ENCODE measurements around the gene IDE.
"Not testable (repeated sequence)": the region's sequence is repeated elsewhere in the genome, so short reads cannot be mapped to it uniquely, and the experiment has no call there.

IDE gene

DNA sequence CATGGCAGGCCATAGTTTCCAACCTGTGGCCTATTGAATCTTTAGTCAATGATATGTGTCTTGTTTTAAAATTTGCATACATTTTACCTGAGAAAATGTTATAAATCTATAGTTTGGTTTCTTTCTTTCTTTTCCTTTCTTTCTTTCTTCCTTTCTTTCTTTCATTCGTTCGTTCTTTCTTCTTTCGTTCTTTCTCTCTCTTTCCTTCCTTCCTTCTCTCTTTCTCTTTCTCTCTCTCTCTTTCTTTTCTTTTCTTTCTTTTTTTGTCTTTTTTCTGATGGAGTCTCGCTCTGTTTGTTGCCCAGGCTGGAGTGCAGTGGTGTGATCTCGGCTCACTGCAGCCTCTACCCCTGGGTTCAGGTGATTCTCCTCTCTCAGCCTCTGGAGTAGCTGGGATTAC lies 133.3 kb downstream of the IDE start:
- TF ChIP-seq, protein P1, sequence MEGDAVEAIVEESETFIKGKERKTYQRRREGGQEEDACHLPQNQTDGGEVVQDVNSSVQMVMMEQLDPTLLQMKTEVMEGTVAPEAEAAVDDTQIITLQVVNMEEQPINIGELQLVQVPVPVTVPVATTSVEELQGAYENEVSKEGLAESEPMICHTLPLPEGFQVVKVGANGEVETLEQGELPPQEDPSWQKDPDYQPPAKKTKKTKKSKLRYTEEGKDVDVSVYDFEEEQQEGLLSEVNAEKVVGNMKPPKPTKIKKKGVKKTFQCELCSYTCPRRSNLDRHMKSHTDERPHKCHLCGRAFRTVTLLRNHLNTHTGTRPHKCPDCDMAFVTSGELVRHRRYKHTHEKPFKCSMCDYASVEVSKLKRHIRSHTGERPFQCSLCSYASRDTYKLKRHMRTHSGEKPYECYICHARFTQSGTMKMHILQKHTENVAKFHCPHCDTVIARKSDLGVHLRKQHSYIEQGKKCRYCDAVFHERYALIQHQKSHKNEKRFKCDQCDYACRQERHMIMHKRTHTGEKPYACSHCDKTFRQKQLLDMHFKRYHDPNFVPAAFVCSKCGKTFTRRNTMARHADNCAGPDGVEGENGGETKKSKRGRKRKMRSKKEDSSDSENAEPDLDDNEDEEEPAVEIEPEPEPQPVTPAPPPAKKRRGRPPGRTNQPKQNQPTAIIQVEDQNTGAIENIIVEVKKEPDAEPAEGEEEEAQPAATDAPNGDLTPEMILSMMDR (IDR thresholded peaks at IDR 0.05; ENCODE audit: low read depth, low read length) = no peak
- no peak overlapping the region for H3K4me3 ChIP-seq (ENCODE audit: low read depth, low read length)

DNA sequence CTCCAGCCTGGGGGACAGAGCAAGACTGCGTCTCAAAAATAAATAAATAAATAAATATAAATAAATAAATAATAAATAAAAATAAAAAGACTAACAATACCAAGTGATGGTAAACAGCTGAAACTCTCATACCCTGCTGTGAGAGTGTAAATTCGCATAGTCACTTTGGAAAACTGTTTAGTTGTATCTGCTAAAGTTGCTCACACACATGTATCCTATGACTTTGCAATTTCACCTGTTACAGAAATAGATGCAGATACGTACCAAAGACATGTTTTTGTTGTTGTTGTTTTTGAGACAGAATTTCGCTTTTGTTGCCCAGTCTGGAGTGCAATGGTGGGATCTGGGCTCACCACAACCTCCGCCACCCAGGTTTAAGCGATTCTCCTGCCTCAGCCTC lies 135.7 kb downstream of the IDE start:
- TF ChIP-seq, protein P1 (IDR thresholded peaks at IDR 0.05; ENCODE audit: low read depth, low read length) = no peak
- no peak overlapping the region for H3K4me3 ChIP-seq (ENCODE audit: low read depth, low read length)

DNA sequence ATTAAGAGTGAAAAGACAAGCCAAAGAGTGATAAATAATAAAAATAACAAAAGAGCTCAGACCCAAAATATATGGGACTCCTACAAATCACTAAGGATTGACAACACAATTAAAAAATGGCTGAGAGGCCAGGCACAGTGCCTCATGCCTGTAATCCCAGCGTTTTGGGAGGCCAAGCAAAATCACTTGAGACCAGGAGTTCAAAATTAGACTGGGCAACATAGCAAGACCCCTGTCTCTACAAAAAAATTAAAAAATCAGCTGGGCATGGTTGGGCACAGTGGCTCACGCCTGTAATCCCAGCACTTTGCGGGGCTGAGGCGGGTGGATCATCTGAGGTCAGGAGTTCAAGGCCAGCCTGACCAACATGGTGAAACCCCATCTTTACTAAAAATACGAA lies 137.3 kb downstream of the IDE start:
- no peak overlapping the region for H3K4me3 ChIP-seq (ENCODE audit: low read depth, low read length)

DNA sequence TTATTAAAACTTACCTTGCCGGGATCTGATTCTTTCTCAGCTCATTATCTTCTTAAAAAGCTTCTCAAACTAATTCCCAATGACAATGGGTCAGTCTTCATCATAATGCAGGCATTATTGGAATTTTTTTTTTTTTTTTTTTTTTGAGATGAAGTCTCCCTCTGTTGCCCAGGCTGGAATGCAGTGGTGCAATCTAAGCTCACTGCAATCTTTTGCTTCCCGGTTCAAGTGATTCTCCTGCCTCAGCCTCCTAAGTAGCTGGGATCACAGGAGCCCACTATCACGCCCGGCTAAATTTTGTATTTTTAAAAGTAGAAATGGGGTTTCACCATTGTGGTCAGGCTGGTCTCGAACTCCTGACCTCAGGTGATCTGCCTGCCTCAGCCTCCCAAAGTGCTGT lies 137.8 kb downstream of the IDE start:
- not testable (repeated sequence) for H3K4me3 ChIP-seq (ENCODE audit: low read depth, low read length)

More for the DNA sequence above, 137.3 kb downstream of the IDE start:
- TF ChIP-seq, protein P1 (IDR thresholded peaks at IDR 0.05; ENCODE audit: low read depth, low read length) = no peak

DNA sequence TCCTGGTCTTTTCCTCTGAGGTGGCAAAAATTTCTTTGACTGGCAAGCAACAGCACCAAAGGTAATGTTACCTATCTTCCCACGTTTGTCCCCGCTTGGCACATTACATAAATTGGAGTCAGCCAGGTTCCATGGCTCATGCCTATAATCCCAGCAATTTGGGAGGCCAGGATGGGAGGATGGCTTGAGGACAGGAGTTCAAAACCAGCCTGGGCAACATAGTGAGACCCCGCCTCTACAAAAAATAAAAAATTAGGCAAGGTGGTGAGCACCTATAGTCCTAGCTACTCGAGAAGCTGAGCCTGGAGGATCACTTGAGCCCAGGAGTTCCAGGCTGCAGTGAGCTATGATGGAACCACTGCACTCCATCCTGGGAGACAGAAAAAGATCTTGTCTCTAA lies 139.5 kb downstream of the IDE start:
- TF ChIP-seq, protein P1 (IDR thresholded peaks at IDR 0.05; ENCODE audit: low read depth, low read length) = no peak
- H3K4me3 ChIP-seq (ENCODE audit: low read depth, low read length) = no peak overlapping the region

DNA sequence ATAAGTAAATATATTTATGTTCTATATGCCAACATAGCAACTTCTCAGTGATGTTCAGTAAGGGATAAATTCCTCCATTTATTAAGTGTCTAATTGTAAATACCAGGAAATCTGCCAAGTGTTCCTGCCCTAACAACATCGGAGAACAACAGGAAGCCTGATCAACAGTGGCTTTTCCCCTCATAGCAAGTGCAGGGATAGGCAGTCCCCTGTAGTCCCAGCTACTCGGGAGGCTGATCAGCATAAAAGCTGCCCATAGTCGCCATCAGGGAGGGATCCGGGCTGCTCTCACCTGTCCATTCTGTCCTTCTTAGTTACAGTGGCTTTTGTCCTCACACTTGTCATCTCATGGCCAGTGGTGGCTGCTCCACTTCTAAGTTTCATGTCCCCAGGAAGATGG lies 141.3 kb downstream of the IDE start:
- TF ChIP-seq, protein P1 (IDR thresholded peaks at IDR 0.05; ENCODE audit: low read depth, low read length) = no peak
- H3K4me3 ChIP-seq (ENCODE audit: low read depth, low read length) = no peak overlapping the region

DNA sequence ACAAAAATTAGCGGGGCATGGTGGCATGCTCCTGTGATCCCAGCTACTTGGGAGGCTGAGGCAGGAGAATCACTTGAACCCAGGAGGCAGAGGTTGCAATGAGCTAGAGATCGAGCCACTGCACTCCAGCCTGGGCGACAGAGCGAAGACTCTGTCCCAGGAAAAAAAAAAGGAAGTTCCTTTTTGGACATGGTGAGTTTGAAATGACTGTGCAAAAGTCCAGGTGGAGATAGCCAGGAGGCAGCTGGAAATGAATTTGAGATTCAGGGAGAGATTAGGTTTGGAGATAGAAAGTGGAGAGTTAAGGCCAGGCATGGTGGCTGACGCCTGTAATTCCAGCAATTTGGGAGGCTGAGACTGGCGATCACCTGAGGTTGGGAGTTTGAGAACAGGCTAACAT lies 143.8 kb downstream of the IDE start:
- H3K4me3 ChIP-seq (ENCODE audit: low read depth, low read length) = no peak overlapping the region
- TF ChIP-seq, protein P1 (IDR thresholded peaks at IDR 0.05; ENCODE audit: low read depth, low read length) = no peak

DNA sequence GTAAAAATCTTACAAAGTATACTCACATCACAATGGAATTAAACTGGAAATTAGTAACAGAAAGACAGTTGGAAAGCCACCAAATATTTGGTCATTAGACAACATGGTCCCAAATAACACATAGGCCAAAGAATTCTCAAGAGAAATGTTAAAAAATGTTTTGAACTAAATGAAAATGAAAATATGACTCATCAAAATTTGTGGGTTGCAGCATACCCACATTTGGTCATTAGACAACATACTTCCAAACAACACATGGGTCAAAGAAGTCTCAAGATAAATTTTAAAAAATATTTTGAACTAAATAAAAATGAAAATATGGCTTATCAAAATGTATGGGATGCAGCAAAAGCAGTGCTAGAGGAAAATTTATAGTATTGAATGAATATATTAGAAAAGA lies 152.3 kb downstream of the IDE start:
- TF ChIP-seq, protein P1 (IDR thresholded peaks at IDR 0.05; ENCODE audit: low read depth, low read length) = no peak
- H3K4me3 ChIP-seq (ENCODE audit: low read depth, low read length) = no peak overlapping the region

Data from WI38 (cell line).